Measurements from ENCODE around the gene WDR48. TPM values are rescaled to one million over a fixed set of nuclear protein-coding genes. Genes with fewer than 3 reads are reported as not detected.

The WDR48 gene
- 39.8 TPM in 2 replicates for total RNA-seq

DNA sequence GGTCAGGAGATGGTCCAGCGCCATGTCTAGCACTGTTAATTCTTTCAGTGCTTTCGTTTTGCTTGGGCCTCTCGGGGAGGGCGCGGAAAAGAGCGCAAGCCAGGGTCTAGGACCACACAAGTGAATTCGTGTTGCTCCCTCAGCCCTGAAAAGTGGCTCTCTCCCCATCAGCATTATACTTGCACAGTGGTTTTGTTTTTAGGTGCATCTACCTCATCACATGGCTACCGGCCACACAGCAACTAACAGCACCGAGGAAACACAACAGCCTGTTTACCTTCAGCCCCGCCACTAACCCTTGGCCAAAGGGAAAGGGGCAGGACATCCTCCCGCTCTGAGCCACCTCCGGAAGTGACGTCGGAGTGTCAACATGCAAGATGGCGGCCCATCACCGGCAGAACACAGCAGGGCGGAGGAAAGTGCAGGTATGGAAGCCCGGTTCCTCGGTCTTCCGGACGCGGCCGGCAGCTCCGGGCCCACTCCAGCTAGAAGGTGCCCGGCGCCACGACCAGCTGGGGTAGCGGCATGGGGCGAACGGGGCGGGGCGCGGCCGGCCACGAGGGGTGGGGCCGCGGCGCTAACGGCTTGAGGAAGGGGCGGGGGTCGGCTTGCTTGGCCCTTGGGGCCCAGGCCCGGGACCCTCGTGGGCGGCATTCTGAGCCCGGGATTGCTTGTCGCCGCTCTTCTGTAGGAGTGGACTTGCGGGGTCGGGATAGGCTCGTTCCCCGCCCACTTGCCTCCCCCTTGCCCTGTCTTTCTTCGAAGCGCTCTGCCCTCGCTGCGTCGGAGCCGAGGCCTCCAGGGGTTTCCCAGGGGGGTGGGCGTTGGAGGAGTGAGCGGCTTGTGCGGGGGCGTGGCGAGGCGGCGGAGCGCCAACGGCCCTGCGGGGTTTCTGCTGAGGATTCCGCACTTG is at the start of gene WDR48, which contains the start of gene SCN11A:
Gene WDR48 (plus strand): TSS at position 368 of the 913 bp plus-strand sequence. CDS start 10 bp downstream, at position 378.
Gene SCN11A (minus strand): TSS at position 296 of the 913 bp plus-strand sequence. CDS start 101,582 bp downstream, outside the sequence.
- H3K36me3 ChIP-seq (ENCODE audit: insufficient read depth, low read length), result no peaks in the 10 kb centered on the region
- peak within 1 kb of the TSS; percentile 84 for H3K4me3 ChIP-seq (ENCODE audit: insufficient read depth, low read length)
- TF ChIP-seq, protein P1, sequence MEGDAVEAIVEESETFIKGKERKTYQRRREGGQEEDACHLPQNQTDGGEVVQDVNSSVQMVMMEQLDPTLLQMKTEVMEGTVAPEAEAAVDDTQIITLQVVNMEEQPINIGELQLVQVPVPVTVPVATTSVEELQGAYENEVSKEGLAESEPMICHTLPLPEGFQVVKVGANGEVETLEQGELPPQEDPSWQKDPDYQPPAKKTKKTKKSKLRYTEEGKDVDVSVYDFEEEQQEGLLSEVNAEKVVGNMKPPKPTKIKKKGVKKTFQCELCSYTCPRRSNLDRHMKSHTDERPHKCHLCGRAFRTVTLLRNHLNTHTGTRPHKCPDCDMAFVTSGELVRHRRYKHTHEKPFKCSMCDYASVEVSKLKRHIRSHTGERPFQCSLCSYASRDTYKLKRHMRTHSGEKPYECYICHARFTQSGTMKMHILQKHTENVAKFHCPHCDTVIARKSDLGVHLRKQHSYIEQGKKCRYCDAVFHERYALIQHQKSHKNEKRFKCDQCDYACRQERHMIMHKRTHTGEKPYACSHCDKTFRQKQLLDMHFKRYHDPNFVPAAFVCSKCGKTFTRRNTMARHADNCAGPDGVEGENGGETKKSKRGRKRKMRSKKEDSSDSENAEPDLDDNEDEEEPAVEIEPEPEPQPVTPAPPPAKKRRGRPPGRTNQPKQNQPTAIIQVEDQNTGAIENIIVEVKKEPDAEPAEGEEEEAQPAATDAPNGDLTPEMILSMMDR (IDR thresholded peaks at IDR 0.05; ENCODE audit: extremely low read depth, low read depth, low read length), result no peak
- DNase-seq (ENCODE audit: insufficient read length, low spot score, missing footprints), result peak; percentile 96
- H3K27ac ChIP-seq (ENCODE audit: low read depth, low read length), result peak within 1 kb of the TSS; percentile 77
- H3K9me3 ChIP-seq (ENCODE audit: low read depth, low read length), result no peaks in the 10 kb centered on the region
- peaks cover 38% of the 10 kb centered on the region for H3K79me2 ChIP-seq (ENCODE audit: insufficient read depth, low read length)
- H4K20me1 ChIP-seq (ENCODE audit: insufficient read depth, low read length), result no peaks in the 10 kb centered on the region
- peak within 1 kb of the TSS; percentile 99 for H2AFZ ChIP-seq (ENCODE audit: low read length)
- H3K4me1 ChIP-seq (ENCODE audit: insufficient read depth, low read length), result peaks cover 21% of the 10 kb centered on the region
- H3K27me3 ChIP-seq (ENCODE audit: insufficient read depth, low read length), result no peaks in the 10 kb centered on the region
- peak within 1 kb of the TSS; percentile 96 for H3K4me2 ChIP-seq (ENCODE audit: insufficient read depth, low read length)

DNA sequence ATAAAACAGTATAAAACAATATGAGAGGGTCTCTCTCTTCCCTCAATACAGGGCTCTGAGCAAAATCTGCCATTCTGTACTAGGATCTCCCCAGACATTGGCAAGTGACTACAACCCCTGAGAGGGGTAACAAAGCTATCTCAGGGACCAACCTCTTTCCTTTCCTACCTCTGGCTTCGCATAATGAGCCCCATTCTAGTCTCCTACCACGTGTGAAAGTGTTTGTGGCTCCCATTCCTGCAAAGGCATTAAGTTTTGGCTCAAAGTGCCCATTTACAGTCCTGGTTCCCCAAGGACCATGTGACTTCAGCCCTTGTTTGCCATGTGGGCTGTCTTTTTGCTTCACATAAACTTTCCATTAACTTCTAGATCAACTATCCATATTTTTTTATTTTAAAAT is 46.5 kb upstream of the WDR48 start:
- Histone ChIP-seq H3K79me2 (ENCODE audit: insufficient read depth, low read length) (no peaks in the 10 kb centered on the region), H3K4me3 (ENCODE audit: insufficient read depth, low read length) (no peak overlapping the region), H3K4me2 (ENCODE audit: insufficient read depth, low read length) (no peak overlapping the region), H3K9me3 (ENCODE audit: low read depth, low read length) (no peaks in the 10 kb centered on the region), H3K36me3 (ENCODE audit: insufficient read depth, low read length) (no peaks in the 10 kb centered on the region), H3K27me3 (ENCODE audit: insufficient read depth, low read length) (no peaks in the 10 kb centered on the region), H3K27ac (ENCODE audit: low read depth, low read length) (no peak overlapping the region), H4K20me1 (ENCODE audit: insufficient read depth, low read length) (no peaks in the 10 kb centered on the region), H2AFZ (ENCODE audit: low read length) (no peak overlapping the region), H3K4me1 (ENCODE audit: insufficient read depth, low read length) (no peaks in the 10 kb centered on the region)
- TF ChIP-seq, protein P1 (IDR thresholded peaks at IDR 0.05; ENCODE audit: extremely low read depth, low read depth, low read length), result no peak
- DNase-seq (ENCODE audit: insufficient read length, low spot score, missing footprints), result no peak

GRCh38 chr3:39011191-39011736 is 40.6 kb upstream of the WDR48 start:
- DNase-seq (ENCODE audit: insufficient read length, low spot score, missing footprints), result no peak
- Histone ChIP-seq H3K9me3 (ENCODE audit: low read depth, low read length) (no peaks in the 10 kb centered on the region), H2AFZ (ENCODE audit: low read length) (no peak overlapping the region), H3K79me2 (ENCODE audit: insufficient read depth, low read length) (no peaks in the 10 kb centered on the region), H3K27me3 (ENCODE audit: insufficient read depth, low read length) (peaks cover 5% of the 10 kb centered on the region), H3K27ac (ENCODE audit: low read depth, low read length) (no peak overlapping the region), H3K4me2 (ENCODE audit: insufficient read depth, low read length) (no peak overlapping the region), H3K36me3 (ENCODE audit: insufficient read depth, low read length) (no peaks in the 10 kb centered on the region), H4K20me1 (ENCODE audit: insufficient read depth, low read length) (no peaks in the 10 kb centered on the region), H3K4me1 (ENCODE audit: insufficient read depth, low read length) (no peaks in the 10 kb centered on the region), H3K4me3 (ENCODE audit: insufficient read depth, low read length) (no peak overlapping the region)
- TF ChIP-seq, protein P1 (IDR thresholded peaks at IDR 0.05; ENCODE audit: extremely low read depth, low read depth, low read length), result no peak

DNA sequence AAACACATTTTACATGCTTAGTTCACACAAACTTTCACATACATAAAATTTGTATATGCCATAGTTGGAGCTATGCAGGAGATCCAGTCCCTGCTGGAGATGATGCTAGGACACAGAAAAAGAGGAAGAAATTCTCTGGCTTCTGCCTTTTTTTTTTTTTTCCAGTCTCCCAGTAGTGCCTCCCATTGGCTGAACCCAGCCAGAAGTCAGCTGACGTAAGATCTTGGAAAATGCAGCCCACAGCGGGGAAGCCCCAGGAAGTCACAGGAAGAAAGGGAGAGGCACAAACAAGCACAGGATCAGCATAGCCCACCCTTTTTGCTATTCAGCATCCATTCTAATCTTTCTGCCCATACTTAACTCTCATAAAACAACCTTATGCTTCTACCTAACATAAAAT is 38.5 kb upstream of the WDR48 start:
- H3K27me3 ChIP-seq (ENCODE audit: insufficient read depth, low read length), result peaks cover 8% of the 10 kb centered on the region
- TF ChIP-seq, protein P1 (IDR thresholded peaks at IDR 0.05; ENCODE audit: extremely low read depth, low read depth, low read length), result no peak
- H3K27ac ChIP-seq (ENCODE audit: low read depth, low read length), result no peak overlapping the region
- DNase-seq (ENCODE audit: insufficient read length, low spot score, missing footprints), result no peak
- no peaks in the 10 kb centered on the region for H3K4me1 ChIP-seq (ENCODE audit: insufficient read depth, low read length)
- H4K20me1 ChIP-seq (ENCODE audit: insufficient read depth, low read length), result no peaks in the 10 kb centered on the region
- no peaks in the 10 kb centered on the region for H3K79me2 ChIP-seq (ENCODE audit: insufficient read depth, low read length)
- no peaks in the 10 kb centered on the region for H3K9me3 ChIP-seq (ENCODE audit: low read depth, low read length)
- H3K4me2 ChIP-seq (ENCODE audit: insufficient read depth, low read length), result no peak overlapping the region
- H3K4me3 ChIP-seq (ENCODE audit: insufficient read depth, low read length), result no peak overlapping the region
- H3K36me3 ChIP-seq (ENCODE audit: insufficient read depth, low read length), result no peaks in the 10 kb centered on the region
- H2AFZ ChIP-seq (ENCODE audit: low read length), result no peak overlapping the region
